HCT116 (cell line): ENCODE results near the gene TNNT2. TPM values are rescaled to one million over a fixed set of nuclear protein-coding genes. Genes with fewer than 3 reads are reported as not detected.

ENCODE experiments used
- ATAC-seq: fragments of 200-7000 bp; cut with Tn5 transposase; 2 replicates; pipeline ENCODE4 v1.9.1; 2020; ENCODE audit warnings: mild to moderate bottlenecking, moderate library complexity
- BruUV-seq: library from RNA; stranded (reverse); fragments of 400-500 nt; replicated peaks from 2 replicates; lab custom pipeline; 2021; lab: Mats Ljungman, UMichigan
- CTCF ChIA-PET: fragments of 300-600 bp; sonication (Branson Sonifier 250); formaldehyde crosslinking; loops from one replicate; lab custom pipeline; 2021; ENCODE audit warnings: antibody characterized with exemption; lab: Charles Lee
- POLR2A ChIA-PET: fragments of 300-600, 350-600 bp; sonication (Branson Sonifier 250); formaldehyde crosslinking; loops from one replicate; lab custom pipeline; 2021; ENCODE audit warnings: antibody characterized with exemption; lab: Charles Lee
- RAD21 ChIA-PET, 2 experiments: fragments of 300-600 bp; sonication (Branson Sonifier 250); formaldehyde crosslinking; loops; one replicate each; lab custom pipeline; 2023; ENCODE audit warnings: low total read pairs in 2 of 2; ENCODE audit not compliant: uncharacterized antibody in 2 of 2, unreplicated experiment in 2 of 2, low non-redundant PET in 1 of 2; lab: Charles Lee
- DNase-seq: peaks from one replicate; pipeline ENCODE4 v3.0.0-alpha.2; 2010; ENCODE audit warnings: low read depth, low spot score
- H2AFZ ChIP-seq: fragments of 200-600 bp; shearing (Covaris generic), sonication (generic); 2 replicates; pipeline ENCODE4 v1.6.1; 2017; ENCODE audit warnings: low read depth, mixed run types, mixed read lengths, antibody characterized with exemption, low read length; ENCODE audit not compliant: poor library complexity, severe bottlenecking
- H3K27ac ChIP-seq: 2 replicates; pipeline ENCODE4 v1.5.1; 2012; ENCODE audit warnings: low read depth, low read length
- H3K27me3 ChIP-seq: fragments of 200-600 bp; sonication (generic); 2 replicates; pipeline ENCODE4 v1.6.1; 2016; ENCODE audit warnings: mixed run types, low read length, mixed read lengths; ENCODE audit not compliant: insufficient read depth
- H3K36me3 ChIP-seq, 2 experiments: fragments of 200-500 bp in 1 of 2; fragments of 200-600 bp in 1 of 2; sonication (Bioruptor generic) in 1 of 2; sonication (generic) in 1 of 2; 2 replicates each; pipeline versions ENCODE4 v1.5.1 to v1.6.1; 2014 to 2016; ENCODE audit warnings: low read length in 2 of 2, inconsistent platforms in 1 of 2, mixed read lengths in 1 of 2, mixed run types in 1 of 2; ENCODE audit not compliant: insufficient read depth in 2 of 2, control insufficient read depth in 1 of 2
- H3K4me1 ChIP-seq, 2 experiments: fragments of 200-600 bp in 1 of 2; sonication (generic) in 1 of 2; 2 replicates each; pipeline versions ENCODE4 v1.5.1 to v1.6.1; 2012 to 2017; ENCODE audit warnings: low read length in 2 of 2, inconsistent platforms in 1 of 2, mild to moderate bottlenecking in 1 of 2, mixed read lengths in 1 of 2, mixed run types in 1 of 2, moderate library complexity in 1 of 2; ENCODE audit not compliant: insufficient read depth in 2 of 2, control insufficient read depth in 1 of 2
- H3K4me2 ChIP-seq: fragments of 200-600 bp; sonication (generic); 2 replicates; pipeline ENCODE4 v1.6.1; 2017; ENCODE audit warnings: mixed run types, low read length, mixed read lengths
- H3K4me3 ChIP-seq, 2 experiments: fragments of 200-600 bp in 1 of 2; sonication (generic) in 1 of 2; replicated peaks in 1 of 2; 2 replicates each; pipeline ENCODE4 v1.5.1; 2011 to 2016; ENCODE audit warnings: low read length in 2 of 2, control low read depth in 1 of 2, low read depth in 1 of 2, mild to moderate bottlenecking in 1 of 2, mixed read lengths in 1 of 2, mixed run types in 1 of 2
- H3K79me2 ChIP-seq: fragments of 200-600 bp; sonication (generic); 2 replicates; pipeline ENCODE4 v1.6.1; 2017; ENCODE audit warnings: mild to moderate bottlenecking, mixed run types, low read length, moderate library complexity, mixed read lengths; ENCODE audit not compliant: insufficient read depth
- H3K9ac ChIP-seq: fragments of 200-600 bp; sonication (generic); 2 replicates; pipeline ENCODE4 v1.6.1; 2016; ENCODE audit warnings: low read length, mixed read lengths
- H3K9me2 ChIP-seq: fragments of 200-600 bp; sonication (generic), shearing (Covaris generic); 2 replicates; pipeline ENCODE4 v1.6.1; 2017; ENCODE audit warnings: mixed run types, mild to moderate bottlenecking, moderate library complexity; ENCODE audit not compliant: insufficient read depth
- H3K9me3 ChIP-seq, 2 experiments: fragments of 200-500 bp in 1 of 2; fragments of 200-600 bp in 1 of 2; sonication (Bioruptor generic) in 1 of 2; sonication (generic) in 1 of 2; 2 replicates each; pipeline ENCODE4 v1.6.1; 2014 to 2017; ENCODE audit warnings: low read length in 2 of 2, mixed read lengths in 2 of 2, inconsistent platforms in 1 of 2, low read depth in 1 of 2, mild to moderate bottlenecking in 1 of 2, mixed run types in 1 of 2, moderate library complexity in 1 of 2; ENCODE audit not compliant: control insufficient read depth in 1 of 2, insufficient read depth in 1 of 2
- H4K20me1 ChIP-seq: fragments of 200-600 bp; sonication (generic), shearing (Covaris generic); 2 replicates; pipeline ENCODE4 v1.6.1; 2017; ENCODE audit warnings: mixed run types, mild to moderate bottlenecking, moderate library complexity; ENCODE audit not compliant: insufficient read depth
- CBX3 ChIP-seq: IDR thresholded peaks from 2 replicates; pipeline ENCODE4 v1.6.1; 2012; ENCODE audit warnings: low read depth
- CEBPB ChIP-seq: IDR thresholded peaks from 2 replicates; pipeline ENCODE4 v1.6.1; 2012; ENCODE audit warnings: low read depth
- EGR1 ChIP-seq: IDR thresholded peaks from 2 replicates; pipeline ENCODE4 v1.6.1; 2012; ENCODE audit warnings: low read depth
- ELF1 ChIP-seq: IDR thresholded peaks from 2 replicates; pipeline ENCODE4 v1.6.1; 2012; ENCODE audit warnings: low read depth, borderline replicate concordance
- EZH2 ChIP-seq: fragments of 200-600 bp; sonication (generic); IDR thresholded peaks from 2 replicates; pipeline ENCODE4 v1.6.1; 2017; ENCODE audit warnings: antibody characterized with exemption, mixed run types
- EZH2phosphoT487 ChIP-seq: fragments of 200-600 bp; IDR thresholded peaks from 2 replicates; pipeline ENCODE4 v1.6.1; 2018; ENCODE audit warnings: antibody characterized with exemption, borderline replicate concordance
- FOSL1 ChIP-seq: IDR thresholded peaks from 2 replicates; pipeline ENCODE4 v1.6.1; 2012; ENCODE audit warnings: low read depth
- POLR2A ChIP-seq: IDR thresholded peaks from 2 replicates; pipeline ENCODE4 v1.7.0; 2011; ENCODE audit warnings: borderline replicate concordance; ENCODE audit not compliant: insufficient read depth, insufficient read length; ENCODE audit errors: extremely low read depth
- RAD21 ChIP-seq: IDR thresholded peaks from 2 replicates; pipeline ENCODE4 v1.6.1; 2012; ENCODE audit warnings: low read depth, mild to moderate bottlenecking
- SIN3A ChIP-seq: IDR thresholded peaks from 2 replicates; pipeline ENCODE4 v1.6.1; 2012; ENCODE audit warnings: low read depth
- SP1 ChIP-seq: IDR thresholded peaks from 2 replicates; pipeline ENCODE4 v1.6.1; 2012; ENCODE audit warnings: low read depth
- SRF ChIP-seq: IDR thresholded peaks from 2 replicates; pipeline ENCODE4 v1.6.1; 2012; ENCODE audit warnings: low read depth
- YY1 ChIP-seq: IDR thresholded peaks from 2 replicates; pipeline ENCODE4 v1.6.1; 2011; ENCODE audit warnings: low read length, low read depth, moderate library complexity, mild to moderate bottlenecking; ENCODE audit not compliant: insufficient replicate concordance; ENCODE audit errors: extremely low read depth
- ZFX ChIP-seq: fragments of 450-650 bp; IDR thresholded peaks from 2 replicates; pipeline ENCODE4 v1.6.1; 2017
- ZNF274 ChIP-seq: fragments of 200-500 bp; sonication (Bioruptor generic); IDR thresholded peaks from 2 replicates; pipeline ENCODE4 v1.6.1; 2014; ENCODE audit warnings: mild to moderate bottlenecking, low read depth, low read length, inconsistent platforms
- intact Hi-C: fragments of 100-400 bp; cut with micrococcal nuclease; formaldehyde crosslinking; loops from 2 replicates; pipeline ENCODE4 v1.10.0; 2022
- total RNA-seq: library from RNA; stranded (reverse); gene quantifications from one replicate; pipeline ENCODE4 v1.2.1, GENCODE V29; 2021; ENCODE audit not compliant: unreplicated experiment
- TF ChIP-seq, protein P1 (sequence below): IDR thresholded peaks from 2 replicates; pipeline ENCODE4 v1.6.1; 2012
- TF ChIP-seq, protein P2 (sequence below), 3 experiments: fragments of 200-600 bp in 1 of 3; sonication (generic) in 1 of 3; IDR thresholded peaks in 2 of 3; conservative IDR thresholded peaks in 1 of 3; 2 replicates each; pipeline ENCODE4 v1.5.1; 2012 to 2017; ENCODE audit warnings: low read depth in 2 of 3, low read length in 2 of 3, antibody characterized with exemption in 1 of 3, borderline replicate concordance in 1 of 3, control low read depth in 1 of 3, mild to moderate bottlenecking in 1 of 3, mixed read lengths in 1 of 3, mixed run types in 1 of 3, moderate library complexity in 1 of 3; ENCODE audit not compliant: insufficient read depth in 1 of 3
- TF ChIP-seq, protein P3 (sequence below): IDR thresholded peaks from 2 replicates; pipeline ENCODE4 v1.6.1; 2012

The TNNT2 gene
- total RNA-seq, 1 experiment from 2014 or later = 2.0 TPM

DNA sequence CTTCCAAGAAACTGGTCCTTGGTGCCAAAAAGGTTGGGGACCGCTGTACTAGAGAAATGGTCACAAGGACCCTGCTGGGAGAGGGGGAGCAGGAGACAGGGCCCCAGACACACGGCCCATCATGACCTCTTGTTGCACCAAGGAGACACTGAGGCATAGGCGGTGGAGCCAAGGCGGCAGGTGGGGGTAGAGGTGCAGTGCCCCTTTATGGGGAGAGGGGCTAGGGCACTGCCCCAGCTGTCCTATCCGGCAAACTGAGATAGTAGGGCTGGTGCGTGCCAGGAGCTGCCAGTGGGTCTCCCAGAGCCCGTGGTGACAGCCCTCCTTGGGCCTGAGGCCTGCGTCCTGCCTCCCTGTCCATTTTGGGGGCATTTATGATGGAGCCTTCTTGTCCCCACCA lies 20.3 kb downstream of the TNNT2 start (continued):
- TF ChIP-seq SP1 (no peak), EZH2 (no peak), RAD21 (no peak), POLR2A (no peak), SRF (no peak), SIN3A (no peak), EZH2phosphoT487 (no peak), YY1 (no peak), EGR1 (no peak), FOSL1 (no peak)
- TF ChIP-seq, protein P1, sequence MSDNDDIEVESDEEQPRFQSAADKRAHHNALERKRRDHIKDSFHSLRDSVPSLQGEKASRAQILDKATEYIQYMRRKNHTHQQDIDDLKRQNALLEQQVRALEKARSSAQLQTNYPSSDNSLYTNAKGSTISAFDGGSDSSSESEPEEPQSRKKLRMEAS = no peak
- TF ChIP-seq, protein P2, sequence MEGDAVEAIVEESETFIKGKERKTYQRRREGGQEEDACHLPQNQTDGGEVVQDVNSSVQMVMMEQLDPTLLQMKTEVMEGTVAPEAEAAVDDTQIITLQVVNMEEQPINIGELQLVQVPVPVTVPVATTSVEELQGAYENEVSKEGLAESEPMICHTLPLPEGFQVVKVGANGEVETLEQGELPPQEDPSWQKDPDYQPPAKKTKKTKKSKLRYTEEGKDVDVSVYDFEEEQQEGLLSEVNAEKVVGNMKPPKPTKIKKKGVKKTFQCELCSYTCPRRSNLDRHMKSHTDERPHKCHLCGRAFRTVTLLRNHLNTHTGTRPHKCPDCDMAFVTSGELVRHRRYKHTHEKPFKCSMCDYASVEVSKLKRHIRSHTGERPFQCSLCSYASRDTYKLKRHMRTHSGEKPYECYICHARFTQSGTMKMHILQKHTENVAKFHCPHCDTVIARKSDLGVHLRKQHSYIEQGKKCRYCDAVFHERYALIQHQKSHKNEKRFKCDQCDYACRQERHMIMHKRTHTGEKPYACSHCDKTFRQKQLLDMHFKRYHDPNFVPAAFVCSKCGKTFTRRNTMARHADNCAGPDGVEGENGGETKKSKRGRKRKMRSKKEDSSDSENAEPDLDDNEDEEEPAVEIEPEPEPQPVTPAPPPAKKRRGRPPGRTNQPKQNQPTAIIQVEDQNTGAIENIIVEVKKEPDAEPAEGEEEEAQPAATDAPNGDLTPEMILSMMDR (IDR thresholded peaks at IDR 0.05 in 2 of 3, conservative IDR thresholded peaks at IDR 0.05 in 1 of 3; ENCODE audit: borderline replicate concordance in 1 of 3, insufficient read depth in 1 of 3, low read depth in 2 of 3, low read length in 2 of 3) = no peak
- TF ChIP-seq, all 23 proteins: peak for 0

DNA sequence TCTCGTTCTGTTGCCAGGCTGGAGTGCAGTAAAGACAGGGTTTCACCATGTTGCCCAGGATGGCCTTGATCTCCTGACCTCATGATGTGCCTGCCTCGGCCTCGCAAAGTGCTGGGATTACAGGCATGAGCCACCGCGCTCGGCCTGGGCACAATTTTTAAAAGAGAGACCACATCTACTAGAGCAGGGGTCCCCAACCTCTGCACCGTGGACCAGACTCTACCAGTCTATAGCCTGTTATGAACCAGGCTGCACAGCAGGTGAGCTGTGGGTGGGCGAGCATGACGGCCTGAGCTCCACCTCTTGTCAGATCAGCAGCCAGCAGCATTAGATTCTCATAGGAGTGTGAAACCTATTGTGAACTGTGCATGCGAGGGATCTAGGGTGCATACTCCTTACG lies 20.8 kb downstream of the TNNT2 start:
- Histone ChIP-seq H3K27me3 (0 out of 2 replicates have a peak, but pooled peaks cover 5% of the 10 kb centered on the region), H3K4me3 (no peak overlapping the region), H3K27ac (no peak overlapping the region), H3K9me2 (no peaks in the 10 kb centered on the region), H3K9ac (no peak overlapping the region), H2AFZ (no peak overlapping the region), H3K36me3 (no peaks in the 10 kb centered on the region), H3K79me2 (no peaks in the 10 kb centered on the region), H4K20me1 (no peaks in the 10 kb centered on the region), H3K9me3 (no peaks in the 10 kb centered on the region), H3K4me1 (no peaks in the 10 kb centered on the region; a peak in 1 of 4 replicates), H3K4me2 (no peak overlapping the region)
- ATAC-seq = no peak
- ChIA-PET RAD21 (no interaction called here), POLR2A (no interaction called here), CTCF (no interaction called here)
- intact Hi-C loops = no loop called here
- no TSS peak for BruUV-seq
- DNase-seq = no peak
- TF ChIP-seq, protein P1 = no peak
- TF ChIP-seq EZH2phosphoT487 (no peak), CBX3 (no peak), EZH2 (no peak), POLR2A (no peak), FOSL1 (no peak), SP1 (no peak), SIN3A (no peak), RAD21 (no peak), CEBPB (no peak), EGR1 (no peak), ZFX (no peak), ELF1 (no peak), ZNF274 (no peak), YY1 (no peak)
- TF ChIP-seq, protein P3, sequence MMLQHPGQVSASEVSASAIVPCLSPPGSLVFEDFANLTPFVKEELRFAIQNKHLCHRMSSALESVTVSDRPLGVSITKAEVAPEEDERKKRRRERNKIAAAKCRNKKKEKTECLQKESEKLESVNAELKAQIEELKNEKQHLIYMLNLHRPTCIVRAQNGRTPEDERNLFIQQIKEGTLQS = no peak
- TF ChIP-seq, protein P2 (IDR thresholded peaks at IDR 0.05 in 2 of 3, conservative IDR thresholded peaks at IDR 0.05 in 1 of 3; ENCODE audit: borderline replicate concordance in 1 of 3, insufficient read depth in 1 of 3, low read depth in 2 of 3, low read length in 2 of 3) = no peak
